IPS DF 19.7 (cell line): ENCODE data around the gene RNFT2.
A peak's percentile ranks its signal among the peaks of the same experiment; 100 is the strongest.

Source experiments
- DNase-seq: peaks from one replicate; pipeline ENCODE4 v3.0.0-alpha.2; 2013; ENCODE audit warnings: low read depth, low spot score

RNFT2 gene

DNA sequence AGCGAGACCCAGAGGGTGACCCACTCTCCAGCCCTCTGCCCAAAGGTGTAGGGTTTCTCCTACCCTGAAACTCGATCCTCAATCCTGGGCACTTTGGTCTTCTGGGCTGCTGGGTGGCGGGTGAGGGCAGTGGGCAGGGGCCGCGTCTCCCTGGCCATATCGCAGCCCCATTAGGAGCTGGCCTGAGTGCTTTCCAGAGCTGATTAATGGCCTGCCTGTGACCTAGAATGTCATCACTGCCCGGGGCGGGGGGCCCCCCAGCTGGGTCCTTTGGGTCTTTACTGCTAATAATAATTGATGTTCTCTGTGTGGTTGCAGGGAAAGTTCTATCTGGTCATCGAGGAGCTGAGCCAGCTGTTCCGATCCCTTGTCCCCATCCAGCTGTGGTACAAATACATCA, 95.4 kb downstream of the RNFT2 start:
- DNase-seq: no peak

DNA sequence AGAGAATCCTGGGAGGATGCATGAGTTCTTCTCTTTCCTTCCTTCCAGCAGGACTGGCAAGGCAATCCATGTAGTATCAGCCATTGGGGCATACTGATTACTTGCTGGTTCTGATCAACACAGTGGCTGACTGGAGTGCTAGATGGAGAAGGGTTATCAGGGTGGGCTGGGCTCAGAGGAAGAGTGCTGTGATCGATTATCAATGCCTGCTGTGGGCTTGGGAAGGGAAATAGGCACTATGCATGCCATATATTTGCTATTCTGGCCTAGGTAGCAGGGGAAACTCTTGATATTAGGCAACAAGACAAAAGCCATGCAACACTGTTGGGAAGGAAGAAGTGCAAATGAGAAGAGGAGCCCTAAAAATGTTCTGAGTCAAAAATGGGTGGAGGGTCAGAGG, 97.4 kb downstream of the RNFT2 start:
- no peak for DNase-seq

DNA sequence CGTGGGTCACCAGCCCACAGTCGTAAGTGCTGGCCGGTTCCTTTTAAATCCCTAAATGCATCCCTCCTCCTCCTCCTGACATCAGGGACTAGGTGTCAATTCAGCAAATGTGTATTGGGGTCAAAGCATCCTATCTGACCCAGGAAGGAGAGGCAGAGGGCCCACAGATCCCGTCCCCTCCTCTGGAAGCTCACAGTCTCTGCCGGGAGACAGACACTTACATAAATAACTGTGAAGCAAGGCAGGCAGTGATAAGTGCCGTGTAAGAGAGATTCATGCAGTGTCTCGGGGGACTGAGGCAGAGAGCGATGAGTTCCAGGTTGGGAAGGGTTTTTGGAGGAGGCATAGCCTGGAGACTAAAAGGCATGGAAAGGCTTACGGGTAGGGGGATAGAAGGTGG, 99.0 kb downstream of the RNFT2 start:
- no peak for DNase-seq

DNA sequence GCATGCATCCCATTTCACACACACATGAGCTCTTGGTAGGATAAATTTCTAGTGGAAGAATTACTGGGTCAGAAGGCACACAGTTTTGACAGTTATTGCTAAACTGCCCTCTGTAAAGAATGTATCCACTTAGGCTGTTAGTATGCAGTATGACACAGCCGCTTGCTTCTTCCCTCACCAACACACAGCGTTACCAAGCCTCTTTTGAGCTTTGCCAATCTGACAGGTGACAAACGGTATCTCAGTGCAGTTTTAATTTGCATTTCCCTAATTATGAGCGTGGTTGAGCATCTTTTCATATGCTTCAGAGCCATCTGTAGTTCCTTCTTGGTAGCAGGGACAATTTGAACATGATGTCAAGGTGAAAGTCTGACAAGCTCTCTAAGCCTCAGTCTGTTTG, 100.2 kb downstream of the RNFT2 start:
- no peak for DNase-seq

DNA sequence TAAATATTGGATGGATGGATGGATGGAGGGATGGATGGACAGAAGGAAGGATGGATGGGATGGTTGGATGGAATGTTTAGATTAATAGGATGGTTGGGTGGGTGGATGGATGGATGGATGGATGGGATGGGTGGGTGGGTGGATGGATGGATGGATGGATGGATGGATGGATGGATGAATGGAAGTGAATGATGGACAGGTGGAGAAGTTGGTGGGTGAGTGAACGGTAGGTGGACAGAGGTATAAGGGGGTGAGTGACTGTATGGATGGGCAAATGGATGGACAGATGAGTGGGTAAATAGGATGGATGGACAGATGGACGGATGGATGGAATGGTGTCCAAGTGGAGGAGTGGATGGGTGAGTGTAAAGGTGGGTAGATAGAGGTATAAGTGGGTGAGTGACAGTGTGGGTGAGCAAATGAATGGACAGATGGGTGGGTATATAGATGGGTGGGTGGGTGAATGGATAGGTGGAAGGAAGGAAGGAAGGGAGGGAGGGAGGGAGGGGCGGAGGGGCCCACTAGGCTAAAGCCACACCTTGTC, 101.2 kb downstream of the RNFT2 start:
- no peak for DNase-seq

DNA sequence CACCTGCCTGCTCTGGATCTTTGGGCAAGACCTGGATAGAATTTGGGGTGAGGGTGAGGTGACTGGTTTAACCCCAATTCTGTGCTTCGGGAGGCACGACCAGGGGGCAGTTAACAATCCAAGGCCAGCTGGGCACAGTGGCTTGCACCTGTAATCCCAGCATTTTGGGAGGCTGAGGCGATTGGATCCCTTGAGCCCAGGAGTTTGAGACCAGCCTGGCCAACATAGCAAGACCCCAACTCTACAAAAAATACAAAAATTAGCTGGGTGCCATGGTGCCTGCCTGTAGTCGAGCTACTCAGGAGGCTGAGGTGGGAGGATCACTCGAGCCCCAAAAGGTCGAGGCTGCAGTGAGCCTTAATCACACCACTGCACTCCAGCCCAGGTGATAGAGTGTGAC, 105.0 kb downstream of the RNFT2 start:
- no peak for DNase-seq

DNA sequence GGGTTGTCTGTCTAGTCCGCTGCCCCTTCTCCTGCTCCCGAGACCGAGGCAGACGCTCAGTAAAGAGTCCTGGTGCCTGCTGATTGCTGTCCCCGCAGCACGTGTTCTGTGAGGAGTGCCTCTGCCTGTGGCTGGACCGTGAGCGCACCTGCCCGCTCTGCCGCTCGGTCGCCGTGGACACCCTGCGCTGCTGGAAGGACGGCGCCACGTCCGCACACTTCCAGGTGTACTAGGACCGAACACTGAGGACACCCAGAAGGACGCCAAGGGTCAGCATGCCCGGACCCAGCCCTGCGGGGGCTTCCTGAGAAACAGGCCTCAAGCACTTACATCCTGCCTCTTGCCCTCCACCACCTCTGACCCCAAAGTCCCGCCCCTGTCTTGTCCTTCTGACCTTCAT, 111.1 kb downstream of the RNFT2 start:
- DNase-seq: no peak

DNA sequence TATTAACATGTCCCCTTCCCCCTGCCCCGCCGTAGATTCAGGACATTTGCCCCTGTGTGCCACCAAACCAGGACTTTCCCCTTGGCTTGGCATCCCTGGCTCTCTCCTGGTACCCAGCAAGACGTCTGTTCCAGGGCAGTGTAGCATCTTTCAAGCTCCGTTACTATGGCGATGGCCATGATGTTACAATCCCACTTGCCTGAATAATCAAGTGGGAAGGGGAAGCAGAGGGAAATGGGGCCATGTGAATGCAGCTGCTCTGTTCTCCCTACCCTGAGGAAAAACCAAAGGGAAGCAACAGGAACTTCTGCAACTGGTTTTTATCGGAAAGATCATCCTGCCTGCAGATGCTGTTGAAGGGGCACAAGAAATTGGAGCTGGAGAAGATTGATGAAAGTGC, 114.2 kb downstream of the RNFT2 start:
- no peak for DNase-seq

DNA sequence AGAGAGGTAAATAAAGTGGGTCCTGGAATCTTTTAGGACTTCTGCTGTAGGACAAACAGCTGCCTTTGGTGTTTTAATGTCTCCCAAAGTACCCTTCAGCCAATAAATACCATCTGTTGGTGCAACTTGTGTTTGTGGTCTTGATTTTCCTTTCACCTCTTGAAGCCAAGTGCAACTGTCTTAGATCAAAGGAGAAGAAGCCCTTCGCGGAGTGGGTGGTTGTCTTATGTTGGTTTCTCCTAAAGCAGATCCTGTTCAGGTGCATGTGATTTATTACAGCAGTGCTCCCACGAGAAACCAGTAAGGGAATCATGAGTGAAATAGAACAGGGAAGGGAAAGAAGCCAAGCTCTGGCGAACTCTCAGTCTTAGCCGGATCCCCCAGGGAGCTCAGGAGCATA, 115.4 kb downstream of the RNFT2 start:
- no peak for DNase-seq

DNA sequence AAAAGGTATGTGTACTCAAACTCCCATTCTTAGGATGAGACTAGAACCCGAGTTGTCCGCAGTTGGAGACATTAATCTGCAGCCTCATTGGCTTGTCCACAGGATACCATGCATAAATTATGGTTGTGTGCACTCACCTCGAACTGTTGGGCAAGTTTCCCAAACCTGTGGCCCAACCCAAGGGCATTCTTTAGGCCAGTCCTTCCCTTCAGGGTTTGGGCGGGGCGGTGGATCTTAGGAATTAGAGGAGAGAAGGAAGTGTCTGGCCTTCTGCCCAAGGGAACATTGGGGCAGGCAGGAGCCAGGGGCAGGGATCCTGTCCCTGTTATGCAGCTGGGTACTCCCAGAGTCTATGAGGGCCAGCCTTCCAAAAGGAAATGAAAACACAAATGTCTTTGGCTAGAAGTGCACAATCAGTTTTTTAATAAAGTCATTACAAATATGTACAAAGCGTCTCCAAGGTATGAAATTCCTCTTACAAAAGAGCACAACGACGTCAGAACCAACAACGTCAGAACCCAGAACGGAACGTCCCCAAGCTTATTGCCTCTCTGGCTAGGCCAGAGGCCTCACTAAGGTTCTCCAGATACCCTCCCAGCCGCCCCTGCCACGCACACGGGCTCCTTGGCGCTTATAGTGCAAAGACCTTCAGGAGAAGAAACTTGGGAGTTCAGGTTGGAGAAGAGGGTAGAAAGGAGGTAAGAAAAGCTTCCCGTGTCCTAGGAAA, 117.8 kb downstream of the RNFT2 start:
- no peak for DNase-seq

DNA sequence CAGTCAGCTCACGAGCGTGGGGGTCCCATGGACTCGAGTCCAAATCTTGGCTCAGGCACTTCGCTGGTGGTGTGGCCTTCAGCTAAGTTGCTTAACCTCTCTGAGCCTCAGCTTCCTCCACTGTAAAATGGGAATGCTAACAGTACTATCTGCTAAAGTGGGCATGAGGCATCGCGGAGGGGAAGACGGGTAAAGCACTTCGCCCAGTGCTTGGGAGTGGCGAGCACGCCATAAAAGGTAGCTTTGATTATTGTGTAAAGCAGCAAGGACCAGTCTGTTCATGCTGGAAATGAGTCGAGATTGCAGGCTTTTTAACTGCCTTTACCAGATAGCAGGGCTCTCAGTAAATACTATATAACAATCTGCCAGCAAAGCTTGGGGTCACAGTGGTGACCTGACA, 118.6 kb downstream of the RNFT2 start:
- DNase-seq: no peak

DNA sequence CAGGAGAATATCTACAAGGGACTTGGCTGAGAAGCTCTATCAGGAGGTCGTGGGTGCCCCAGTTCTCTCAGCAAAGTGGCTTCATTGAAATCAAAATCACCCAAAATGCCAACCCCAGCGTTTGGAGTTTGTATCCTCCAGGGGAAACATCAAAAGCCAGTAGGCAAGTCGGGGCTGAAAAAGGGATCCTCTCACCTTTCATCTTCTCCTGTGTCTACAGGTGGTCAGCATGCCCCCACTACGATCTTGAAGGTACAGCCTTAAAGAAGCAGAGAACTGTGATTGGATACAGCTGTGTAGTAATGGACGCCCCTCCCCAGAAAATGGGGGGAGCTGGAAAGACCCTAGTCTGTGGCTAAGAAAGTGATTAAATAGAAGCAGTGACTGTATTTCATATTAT, 121.0 kb downstream of the RNFT2 start:
- DNase-seq: no peak

DNA sequence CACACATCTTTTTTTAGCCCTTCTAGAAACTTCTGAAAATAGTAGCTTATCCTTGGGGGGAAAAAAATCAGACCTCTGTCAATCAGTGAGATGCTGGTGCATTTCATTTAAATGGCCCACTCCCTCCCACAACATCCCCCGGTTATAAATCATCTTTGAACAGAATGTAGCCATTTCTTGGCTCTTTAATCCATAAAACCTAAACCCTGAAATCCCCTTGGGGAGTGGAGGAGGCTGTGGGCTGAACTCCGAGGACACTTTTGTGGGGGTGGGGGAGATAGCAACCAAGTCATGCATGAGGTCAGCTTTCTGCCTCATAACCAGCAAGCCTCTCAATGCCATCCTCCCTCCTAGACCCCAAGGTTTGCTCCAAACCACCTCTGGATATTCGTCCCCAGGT, 122.1 kb downstream of the RNFT2 start:
- DNase-seq: no peak

DNA sequence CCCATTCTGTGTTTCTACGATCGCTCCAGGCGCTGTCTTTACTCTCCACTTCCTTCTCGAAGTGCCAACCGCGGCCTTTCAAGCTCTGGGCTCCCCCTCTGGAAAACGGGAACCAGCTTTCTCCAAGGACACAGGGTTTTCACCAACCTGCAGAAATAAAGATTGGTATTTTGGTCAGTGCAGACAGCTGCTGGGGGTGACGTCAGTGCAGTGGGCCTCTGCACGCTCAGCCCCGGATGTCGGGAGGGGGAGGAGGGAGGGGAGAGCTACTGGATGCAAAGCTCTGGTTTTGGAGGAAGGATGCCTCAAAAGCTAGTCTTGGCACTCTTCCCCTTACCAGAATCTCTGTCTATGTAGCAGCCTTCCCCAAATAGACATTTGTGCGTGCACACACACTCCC, 123.2 kb downstream of the RNFT2 start:
- DNase-seq: no peak

DNA sequence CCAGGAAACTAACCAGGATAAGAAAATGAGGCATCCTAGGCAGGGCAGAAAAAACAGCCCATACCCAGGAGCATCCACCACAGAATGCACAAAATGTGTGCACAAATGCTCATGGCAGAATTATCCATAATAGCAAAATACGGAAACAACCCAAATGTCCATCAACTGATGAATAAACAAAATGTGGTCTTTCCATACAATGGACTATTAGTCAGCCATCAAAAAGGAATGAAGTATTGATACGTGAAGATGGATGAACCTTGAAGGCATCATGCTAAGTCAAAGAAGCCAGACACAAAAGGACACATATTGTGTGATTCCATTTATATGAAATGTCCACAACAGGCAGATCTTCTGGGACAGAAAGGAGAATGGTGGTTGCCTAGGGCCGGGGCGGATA, 124.1 kb downstream of the RNFT2 start:
- no peak for DNase-seq

DNA sequence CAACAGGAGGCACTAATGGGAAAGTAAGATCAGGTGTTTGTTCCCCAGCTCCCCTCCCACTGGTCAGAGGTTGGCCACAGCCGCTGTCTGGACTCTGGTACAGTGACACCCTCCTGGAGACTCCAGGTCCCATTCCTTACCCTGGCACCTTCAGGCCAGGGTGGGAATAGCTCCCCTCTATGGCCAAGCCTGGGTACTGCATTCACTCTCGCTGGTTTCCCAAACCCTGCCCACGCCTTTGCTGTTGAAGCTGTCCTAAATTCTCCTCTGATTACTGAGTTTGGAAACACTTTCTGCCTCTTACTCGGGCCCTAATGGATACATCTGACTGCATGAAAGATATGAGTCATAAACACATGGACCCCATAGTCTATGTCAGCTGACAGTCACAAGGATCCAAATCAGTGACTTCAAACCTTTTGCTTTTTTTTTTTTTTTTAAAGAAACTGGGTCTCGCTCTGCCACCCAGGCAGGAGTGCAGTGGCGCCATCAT, 125.2 kb downstream of the RNFT2 start:
- peak; percentile 64 for DNase-seq

DNA sequence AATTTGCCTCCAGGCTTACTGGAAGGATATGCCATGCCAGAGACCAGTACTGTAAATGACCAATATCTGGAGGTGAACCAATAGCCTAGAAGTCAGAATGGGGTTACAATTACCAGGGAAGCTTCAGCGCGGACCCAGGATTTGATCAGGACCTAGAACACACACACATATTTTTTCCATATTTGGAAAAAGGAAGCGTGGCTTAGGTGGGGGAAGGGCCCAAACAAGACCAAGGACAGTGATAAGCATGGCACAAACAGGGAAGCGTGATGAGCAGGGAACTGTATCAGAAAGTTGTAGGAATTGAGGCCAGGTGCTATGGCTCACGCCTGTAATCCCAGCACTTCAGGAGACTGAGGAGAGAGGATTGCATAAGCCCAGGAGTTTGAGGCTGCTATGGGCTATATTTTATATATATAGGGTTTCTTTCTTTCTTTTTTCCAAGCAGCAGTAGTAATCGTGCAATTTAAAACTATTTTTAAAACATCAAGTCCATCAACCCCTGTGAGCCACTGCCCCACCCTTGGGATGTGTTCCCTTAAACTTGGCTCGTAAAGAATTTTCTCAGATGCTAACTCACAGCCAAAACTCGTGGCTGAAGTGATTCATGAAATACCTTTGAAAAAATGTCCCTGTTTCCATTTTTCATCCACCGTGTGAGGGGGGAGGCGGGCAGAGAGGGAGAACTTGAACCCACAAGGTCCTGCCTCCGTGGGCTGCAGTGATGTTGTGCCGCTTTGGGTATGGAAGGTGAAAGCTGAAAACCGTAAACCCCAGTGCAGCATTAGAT, 126.5 kb downstream of the RNFT2 start:
- no peak for DNase-seq

DNA sequence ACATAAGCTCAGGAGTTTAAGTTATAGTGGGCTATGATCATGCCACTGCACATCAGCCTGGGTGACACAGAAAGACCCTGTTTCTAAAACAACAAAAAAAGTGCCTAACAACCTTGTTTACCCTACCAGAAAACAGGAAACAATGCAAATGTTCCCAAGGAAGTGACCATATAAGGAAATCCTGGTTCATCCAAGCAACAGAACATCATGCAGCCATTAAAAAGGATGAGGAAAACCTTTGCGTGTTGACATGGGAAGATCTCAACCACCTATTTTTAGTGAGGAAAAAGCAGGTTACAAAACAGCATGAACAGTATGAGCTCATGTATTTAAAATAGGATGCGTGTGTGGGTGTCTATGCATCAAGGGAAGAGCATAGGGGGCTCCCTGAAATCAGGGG, 129.4 kb downstream of the RNFT2 start:
- no peak for DNase-seq

DNA sequence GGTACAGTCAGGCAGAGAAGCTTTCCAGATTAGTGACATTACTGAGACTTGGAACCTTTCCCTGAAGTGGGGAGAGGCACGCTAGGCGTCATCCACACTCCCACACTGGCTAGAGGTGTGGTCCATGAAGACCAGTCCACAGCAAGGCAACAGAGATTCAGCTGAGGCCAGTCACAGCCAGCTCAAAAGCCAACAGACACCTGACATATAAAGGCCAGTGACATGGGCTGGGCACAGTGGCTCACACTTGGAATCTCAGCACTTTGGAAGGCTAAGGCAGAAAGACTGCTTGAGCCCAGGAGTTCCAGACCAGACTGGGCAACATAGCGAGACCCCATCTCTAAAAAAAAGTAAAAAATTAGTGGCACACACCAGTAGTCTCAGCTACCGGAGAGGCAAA, 132.2 kb downstream of the RNFT2 start:
- DNase-seq: no peak

DNA sequence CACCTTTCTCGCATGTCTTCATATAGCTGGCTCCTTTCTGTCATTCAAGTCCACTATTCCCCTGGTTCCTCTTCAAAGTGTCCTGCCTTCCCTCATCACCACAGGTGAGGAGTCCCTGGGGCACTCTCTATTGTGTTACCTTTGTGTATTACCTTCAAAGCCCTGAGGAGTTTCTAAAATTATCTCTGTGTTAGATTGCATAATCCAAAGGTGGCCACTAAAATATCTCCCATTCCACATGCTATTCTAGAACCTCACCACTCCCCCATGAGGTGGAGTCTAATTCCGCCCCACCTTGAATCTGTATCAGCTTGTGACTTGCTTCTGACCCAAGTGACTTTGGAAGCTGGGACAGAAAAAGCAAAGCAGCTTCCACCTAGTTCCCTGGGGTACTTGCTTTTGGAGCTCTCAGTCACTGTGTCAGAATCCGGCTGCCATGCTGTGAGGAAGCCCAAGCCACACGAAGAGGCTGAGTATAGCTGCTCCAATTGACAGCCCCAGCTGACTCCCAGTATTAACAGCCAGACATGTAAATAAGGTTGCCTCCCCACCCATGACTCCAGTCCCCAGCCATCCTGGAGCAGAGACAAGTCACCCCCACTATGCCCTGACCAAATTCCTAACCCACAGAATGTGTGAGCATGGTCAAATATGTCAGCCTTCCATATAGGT, 136.3 kb downstream of the RNFT2 start:
- no peak for DNase-seq

DNA sequence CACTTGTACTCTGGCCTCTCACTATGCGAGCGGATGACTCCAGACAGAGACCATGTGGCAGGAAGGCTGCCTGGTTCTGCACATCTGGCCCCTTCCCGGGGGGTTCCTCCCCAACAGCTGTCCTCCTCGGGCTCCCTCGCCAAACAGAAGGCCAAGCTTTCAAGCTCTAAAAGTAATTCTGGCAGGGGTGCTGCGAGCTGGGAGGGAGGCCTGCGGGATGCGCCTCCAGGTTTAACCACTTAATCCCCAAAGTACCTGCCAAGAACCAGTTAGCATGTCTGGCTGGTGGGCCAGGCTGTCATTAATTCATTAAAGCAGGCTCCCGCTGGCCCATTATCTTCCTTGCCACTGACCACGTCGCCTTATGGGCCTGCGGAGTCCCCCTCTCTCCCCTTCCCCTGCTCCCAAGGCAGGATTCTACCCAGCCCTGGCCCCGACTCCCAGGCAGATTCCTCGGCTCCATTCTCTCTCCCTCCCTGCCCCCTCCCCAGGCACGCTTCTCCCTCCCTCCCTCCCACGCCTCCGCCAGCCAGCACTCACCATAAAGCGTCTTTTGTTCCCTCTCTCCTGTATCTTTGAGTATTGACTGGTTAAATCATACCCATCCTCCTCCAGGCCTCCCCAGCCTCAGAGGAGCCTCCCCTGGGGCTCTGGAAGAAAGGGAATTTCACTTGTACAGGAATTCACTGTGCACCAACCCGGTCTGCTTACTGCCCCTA, 138.2 kb downstream of the RNFT2 start:
- no peak for DNase-seq
